ENCODE data around the gene EOLA1. TPM values are rescaled to one million over a fixed set of nuclear protein-coding genes. Genes with fewer than 3 reads are reported as not detected.

EOLA1 gene
- total RNA-seq, 1 experiment from 2014 or later, result 17.8 TPM

DNA sequence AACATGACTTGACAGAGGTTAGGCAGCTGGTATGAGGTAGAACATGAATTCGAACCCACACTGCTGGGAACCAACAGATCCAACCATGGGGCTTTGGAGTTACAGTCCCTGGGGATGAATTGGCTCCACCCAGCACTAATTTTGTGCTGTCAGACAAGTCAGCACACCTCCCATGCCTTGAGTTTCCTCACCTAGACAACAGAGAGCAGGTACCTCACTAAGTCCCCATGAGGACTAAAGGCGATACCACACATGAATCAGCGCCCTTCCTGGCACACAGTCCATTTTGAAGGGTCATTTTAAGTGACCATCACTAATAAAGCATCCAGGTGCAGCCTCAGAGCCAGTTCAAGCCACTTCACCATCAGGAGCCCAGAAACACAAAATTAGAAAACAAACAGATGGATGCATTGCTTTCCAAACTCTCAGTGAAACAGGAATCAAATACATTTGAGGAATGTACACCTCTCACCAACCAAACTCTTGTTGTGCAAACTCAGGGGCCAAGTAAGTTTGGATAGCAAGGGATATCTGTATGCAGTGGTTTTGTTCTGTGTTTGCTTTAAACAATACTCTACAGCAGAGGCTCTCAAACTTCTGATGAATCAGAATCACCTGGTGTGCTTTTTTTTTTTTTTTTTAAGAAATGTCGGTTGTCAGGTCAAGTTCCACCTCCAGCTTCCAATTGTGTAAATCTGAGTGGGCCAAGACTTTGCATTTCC, 45.8 kb upstream of the EOLA1 start:
- no TSS peak for BruUV-seq (replicated peaks)
- peak overlapping the region; percentile 30 for H3K27ac Mint-ChIP-seq (ENCODE audit: unreplicated experiment)
- no peaks in the 10 kb centered on the region for H3K9me3 Mint-ChIP-seq (ENCODE audit: low read depth, unreplicated experiment)
- TF ChIP-seq, protein P1, sequence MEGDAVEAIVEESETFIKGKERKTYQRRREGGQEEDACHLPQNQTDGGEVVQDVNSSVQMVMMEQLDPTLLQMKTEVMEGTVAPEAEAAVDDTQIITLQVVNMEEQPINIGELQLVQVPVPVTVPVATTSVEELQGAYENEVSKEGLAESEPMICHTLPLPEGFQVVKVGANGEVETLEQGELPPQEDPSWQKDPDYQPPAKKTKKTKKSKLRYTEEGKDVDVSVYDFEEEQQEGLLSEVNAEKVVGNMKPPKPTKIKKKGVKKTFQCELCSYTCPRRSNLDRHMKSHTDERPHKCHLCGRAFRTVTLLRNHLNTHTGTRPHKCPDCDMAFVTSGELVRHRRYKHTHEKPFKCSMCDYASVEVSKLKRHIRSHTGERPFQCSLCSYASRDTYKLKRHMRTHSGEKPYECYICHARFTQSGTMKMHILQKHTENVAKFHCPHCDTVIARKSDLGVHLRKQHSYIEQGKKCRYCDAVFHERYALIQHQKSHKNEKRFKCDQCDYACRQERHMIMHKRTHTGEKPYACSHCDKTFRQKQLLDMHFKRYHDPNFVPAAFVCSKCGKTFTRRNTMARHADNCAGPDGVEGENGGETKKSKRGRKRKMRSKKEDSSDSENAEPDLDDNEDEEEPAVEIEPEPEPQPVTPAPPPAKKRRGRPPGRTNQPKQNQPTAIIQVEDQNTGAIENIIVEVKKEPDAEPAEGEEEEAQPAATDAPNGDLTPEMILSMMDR (IDR thresholded peaks at IDR 0.05; ENCODE audit: unreplicated experiment), result no peak
- no peak overlapping the region for H3K4me3 Mint-ChIP-seq (ENCODE audit: low read depth, unreplicated experiment)
- CTCF ChIA-PET, result interaction anchor here (0.6 to 0.9 kb wide), 3 partner anchors 18 to 843 kb away, joined by 4 to 5 read pairs (median 4); no protein-coding TSS in a partner anchor
- no peaks in the 10 kb centered on the region for H3K27me3 Mint-ChIP-seq (ENCODE audit: unreplicated experiment)
- DNase-seq, result no peak
- peaks cover 61% of the 10 kb centered on the region for H3K36me3 Mint-ChIP-seq (ENCODE audit: insufficient read depth, unreplicated experiment)
- H3K4me1 Mint-ChIP-seq (ENCODE audit: low read depth, unreplicated experiment), result no peaks in the 10 kb centered on the region
- intact Hi-C loops (cut with micrococcal nuclease; ENCODE audit: unreplicated experiment), result no loop called here

DNA sequence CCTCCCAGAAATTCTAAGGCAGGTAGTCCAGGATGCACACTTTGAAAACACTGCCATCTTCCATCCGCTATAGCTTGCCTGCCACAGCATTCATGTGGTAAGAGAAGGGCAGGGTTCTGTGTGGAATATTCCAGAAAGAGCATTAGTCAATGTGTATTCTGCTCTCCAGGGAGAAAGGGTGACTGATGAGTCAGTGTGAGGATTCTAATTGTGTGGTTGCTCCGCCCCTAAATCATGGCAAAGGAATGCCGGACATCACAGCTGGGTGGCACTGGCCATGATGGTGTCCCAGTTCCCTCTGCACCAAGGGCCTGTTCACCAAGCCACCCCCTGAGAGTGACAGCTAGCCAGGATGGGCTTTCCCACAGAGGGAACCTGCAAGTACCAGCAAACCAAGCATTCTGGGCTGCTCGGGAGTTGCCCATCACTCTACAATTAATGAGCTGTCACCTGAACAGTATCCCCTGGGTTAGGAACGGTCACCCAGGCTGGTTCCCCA, 45.2 kb upstream of the EOLA1 start:
- Mint-ChIP-seq H3K36me3 (ENCODE audit: insufficient read depth, unreplicated experiment) (peaks cover 56% of the 10 kb centered on the region), H3K4me3 (ENCODE audit: low read depth, unreplicated experiment) (no peak overlapping the region), H3K4me1 (ENCODE audit: low read depth, unreplicated experiment) (no peaks in the 10 kb centered on the region), H3K27me3 (ENCODE audit: unreplicated experiment) (no peaks in the 10 kb centered on the region), H3K9me3 (ENCODE audit: low read depth, unreplicated experiment) (no peaks in the 10 kb centered on the region), H3K27ac (ENCODE audit: unreplicated experiment) (peak overlapping the region; percentile 30)
- BruUV-seq (replicated peaks), result no TSS peak
- TF ChIP-seq, protein P1 (IDR thresholded peaks at IDR 0.05; ENCODE audit: unreplicated experiment), result no peak
- DNase-seq, result peak; percentile 49
- intact Hi-C loops (cut with micrococcal nuclease; ENCODE audit: unreplicated experiment), result no loop called here
- CTCF ChIA-PET, result interaction anchor here (0.6 to 0.9 kb wide), 3 partner anchors 17 to 844 kb away, joined by 4 to 5 read pairs (median 4); no protein-coding TSS in a partner anchor

DNA sequence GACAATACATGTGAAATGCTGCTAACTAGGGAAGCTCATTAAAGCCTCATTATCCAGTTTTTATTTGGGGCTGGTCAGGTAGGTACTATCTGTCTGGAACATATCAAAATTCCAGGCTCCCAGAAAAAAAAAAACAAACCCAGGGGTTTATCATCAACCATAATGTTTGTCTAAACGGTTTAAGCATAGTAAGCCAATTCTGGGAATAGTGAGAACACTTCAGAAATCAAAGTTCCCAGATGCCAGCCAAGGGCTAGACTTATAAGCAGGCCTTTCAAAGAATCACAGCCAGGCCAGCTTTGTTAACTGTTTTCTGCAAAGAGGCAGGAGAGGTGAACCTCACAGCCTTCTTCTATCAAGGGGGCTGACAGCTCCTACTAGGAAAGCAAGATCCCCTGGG, 43.8 kb upstream of the EOLA1 start:
- Mint-ChIP-seq H3K9me3 (ENCODE audit: low read depth, unreplicated experiment) (no peaks in the 10 kb centered on the region), H3K27ac (ENCODE audit: unreplicated experiment) (peak overlapping the region; percentile 45), H3K4me3 (ENCODE audit: low read depth, unreplicated experiment) (no peak overlapping the region), H3K36me3 (ENCODE audit: insufficient read depth, unreplicated experiment) (peaks cover 46% of the 10 kb centered on the region), H3K4me1 (ENCODE audit: low read depth, unreplicated experiment) (no peaks in the 10 kb centered on the region), H3K27me3 (ENCODE audit: unreplicated experiment) (no peaks in the 10 kb centered on the region)
- TF ChIP-seq, protein P1 (IDR thresholded peaks at IDR 0.05; ENCODE audit: unreplicated experiment), result no peak
- no TSS peak for BruUV-seq (replicated peaks)
- intact Hi-C loops (cut with micrococcal nuclease; ENCODE audit: unreplicated experiment), result no loop called here
- CTCF ChIA-PET, result no interaction called here
- DNase-seq, result no peak

DNA sequence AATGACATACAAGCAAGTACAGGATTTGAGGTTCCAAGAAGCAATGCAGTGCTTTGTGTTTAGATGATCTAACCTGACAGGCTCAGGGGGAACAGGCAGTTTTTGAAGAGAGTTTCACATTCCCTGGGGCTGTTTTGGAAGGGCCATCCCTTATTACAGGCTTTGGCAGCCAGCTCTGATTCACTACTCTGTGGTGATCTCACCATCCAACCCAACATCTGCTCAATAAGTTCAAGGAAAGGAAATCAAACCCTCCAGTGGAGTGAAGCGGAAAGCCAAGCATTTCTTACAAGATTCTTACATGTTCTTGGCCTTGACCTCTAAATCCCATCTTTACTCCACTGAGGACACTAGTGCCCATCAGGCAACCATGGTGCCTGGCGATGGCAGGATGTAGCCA, 43.2 kb upstream of the EOLA1 start:
- H3K4me3 Mint-ChIP-seq (ENCODE audit: low read depth, unreplicated experiment), result no peak overlapping the region
- H3K36me3 Mint-ChIP-seq (ENCODE audit: insufficient read depth, unreplicated experiment), result peaks cover 52% of the 10 kb centered on the region
- H3K27me3 Mint-ChIP-seq (ENCODE audit: unreplicated experiment), result no peaks in the 10 kb centered on the region
- H3K9me3 Mint-ChIP-seq (ENCODE audit: low read depth, unreplicated experiment), result no peaks in the 10 kb centered on the region
- TF ChIP-seq, protein P1 (IDR thresholded peaks at IDR 0.05; ENCODE audit: unreplicated experiment), result no peak
- no peaks in the 10 kb centered on the region for H3K4me1 Mint-ChIP-seq (ENCODE audit: low read depth, unreplicated experiment)
- intact Hi-C loops (cut with micrococcal nuclease; ENCODE audit: unreplicated experiment), result no loop called here
- no peak for DNase-seq
- CTCF ChIA-PET, result no interaction called here
- H3K27ac Mint-ChIP-seq (ENCODE audit: unreplicated experiment), result no peak overlapping the region
- no TSS peak for BruUV-seq (replicated peaks)
